Gastrocnemius medialis (tissue), 4 donors: Measurements from ENCODE around the gene CRYGA. TPM values are rescaled to one million over a fixed set of nuclear protein-coding genes. Genes with fewer than 3 reads are reported as not detected.

Experiments used
- ATAC-seq, 2 donors: fragments of 150-250 bp; one replicate each; pipeline ENCODE4 v1.9.1; 2016
- DNase-seq, 2 donors: peaks; one replicate each; pipeline ENCODE4 v3.0.0-alpha.2; 2019
- H3K27ac ChIP-seq, 4 donors: fragments of 200-600 bp; sonication (generic); 1 replicate in 1 of 4; 2 replicates in 3 of 4; pipeline ENCODE4 v1.5.1; 2016 to 2018; ENCODE audit warnings: mild to moderate bottlenecking in 2 of 4, moderate library complexity in 1 of 4
- H3K27me3 ChIP-seq, 3 donors: fragments of 200-600 bp; sonication (generic) in 2 of 3; 1 replicate in 1 of 3; 2 replicates in 2 of 3; pipeline versions ENCODE4 v1.5.1 to v1.6.0; 2016 to 2019; ENCODE audit warnings: mild to moderate bottlenecking in 1 of 3, moderate library complexity in 1 of 3
- H3K36me3 ChIP-seq, 2 donors: fragments of 200-600 bp; sonication (generic) in 1 of 2; one replicate each; pipeline ENCODE4 v1.5.1; 2017 to 2018
- H3K4me1 ChIP-seq, 2 donors: fragments of 200-600 bp; sonication (generic) in 1 of 2; one replicate each; pipeline ENCODE4 v1.5.1; 2016 to 2017; ENCODE audit warnings: mild to moderate bottlenecking in 2 of 2
- H3K4me3 ChIP-seq, 4 donors: fragments of 200-600 bp; sonication (generic) in 3 of 4; 1 replicate in 1 of 4; 2 replicates in 3 of 4; pipeline ENCODE4 v1.5.1; 2016 to 2019; ENCODE audit warnings: mild to moderate bottlenecking in 2 of 4
- H3K9me3 ChIP-seq, 3 donors: fragments of 200-600 bp; sonication (generic) in 2 of 3; 1 replicate in 1 of 3; 2 replicates in 2 of 3; pipeline ENCODE4 v1.5.1; 2016 to 2019
- POLR2A ChIP-seq, 2 donors: fragments of 450-650 bp; IDR thresholded peaks; one replicate each; pipeline ENCODE4 v1.6.1; 2017; ENCODE audit warnings: antibody characterized with exemption in 2 of 2, mild to moderate bottlenecking in 2 of 2, moderate library complexity in 2 of 2
- in situ Hi-C, 4 donors: fragments of 200-750 bp; cut with MboI; loops; one replicate each; pipeline versions ENCODE4 v1.15.0 to v1.8.0; 2017; ENCODE audit warnings: low sequenced_read_pairs in 4 of 4
- intact Hi-C: fragments of 100-400 bp; cut with DNase I; formaldehyde crosslinking; loops from one replicate; pipeline ENCODE4 v1.15.1; 2023; ENCODE audit warnings: low total_unique reads
- total RNA-seq, 4 donors: library from RNA; depleted of rRNA; stranded (reverse); fragments of >200 nt; gene quantifications; one replicate each; pipeline versions ENCODE4 v1.1.0 to v1.2.3, GENCODE V29; 2016
- TF ChIP-seq, protein P1 (sequence below), 5 experiments: fragments of 450-650 bp in 3 of 5; fragments of 200-600 bp in 2 of 5; sonication (generic) in 2 of 5; IDR thresholded peaks in 4 of 5; conservative IDR thresholded peaks in 1 of 5; 1 replicate in 4 of 5; 2 replicates in 1 of 5; pipeline ENCODE4 v1.5.1; 2016 to 2019; ENCODE audit warnings: antibody characterized with exemption in 5 of 5, mild to moderate bottlenecking in 3 of 5, moderate library complexity in 3 of 5

CRYGA gene
- total RNA-seq, 4 donors from 2014 or later: not detected

DNA sequence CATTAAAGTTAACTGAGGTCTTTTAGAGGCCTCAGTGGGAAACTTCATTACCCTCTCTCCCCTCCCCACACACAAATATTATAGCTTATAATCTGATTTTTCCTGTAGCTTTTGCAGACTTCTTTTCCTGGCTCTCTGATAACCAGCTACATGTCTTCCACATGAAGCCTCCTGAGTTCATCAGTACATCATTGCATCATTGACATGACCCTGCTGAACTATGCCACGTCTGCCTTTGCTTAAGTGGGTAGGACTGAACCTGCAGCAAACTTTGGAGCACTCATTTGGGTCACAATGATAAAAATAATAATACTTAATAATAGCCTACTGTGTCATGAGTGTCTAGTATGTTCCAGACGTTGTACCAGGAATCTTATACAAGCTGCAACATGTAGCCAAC lies 7.0 kb downstream of the CRYGA start:
- Histone ChIP-seq H3K4me1 (no peaks in the 10 kb centered on the region), H3K27ac (no peak overlapping the region), H3K9me3 (no peaks in the 10 kb centered on the region), H3K36me3 (no peaks in the 10 kb centered on the region), H3K27me3 (no peaks in the 10 kb centered on the region), H3K4me3 (no peak overlapping the region)
- DNase-seq (no peak), ATAC-seq (no peak)
- intact Hi-C loops: no loop called here
- in situ Hi-C loops: no loop called here
- TF ChIP-seq POLR2A (IDR thresholded peaks at IDR 0.05): no peak
- TF ChIP-seq, protein P1, sequence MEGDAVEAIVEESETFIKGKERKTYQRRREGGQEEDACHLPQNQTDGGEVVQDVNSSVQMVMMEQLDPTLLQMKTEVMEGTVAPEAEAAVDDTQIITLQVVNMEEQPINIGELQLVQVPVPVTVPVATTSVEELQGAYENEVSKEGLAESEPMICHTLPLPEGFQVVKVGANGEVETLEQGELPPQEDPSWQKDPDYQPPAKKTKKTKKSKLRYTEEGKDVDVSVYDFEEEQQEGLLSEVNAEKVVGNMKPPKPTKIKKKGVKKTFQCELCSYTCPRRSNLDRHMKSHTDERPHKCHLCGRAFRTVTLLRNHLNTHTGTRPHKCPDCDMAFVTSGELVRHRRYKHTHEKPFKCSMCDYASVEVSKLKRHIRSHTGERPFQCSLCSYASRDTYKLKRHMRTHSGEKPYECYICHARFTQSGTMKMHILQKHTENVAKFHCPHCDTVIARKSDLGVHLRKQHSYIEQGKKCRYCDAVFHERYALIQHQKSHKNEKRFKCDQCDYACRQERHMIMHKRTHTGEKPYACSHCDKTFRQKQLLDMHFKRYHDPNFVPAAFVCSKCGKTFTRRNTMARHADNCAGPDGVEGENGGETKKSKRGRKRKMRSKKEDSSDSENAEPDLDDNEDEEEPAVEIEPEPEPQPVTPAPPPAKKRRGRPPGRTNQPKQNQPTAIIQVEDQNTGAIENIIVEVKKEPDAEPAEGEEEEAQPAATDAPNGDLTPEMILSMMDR (IDR thresholded peaks at IDR 0.05 in 4 of 5, conservative IDR thresholded peaks at IDR 0.05 in 1 of 5): no peak

- H3K27me3 ChIP-seq: no peaks in the 10 kb centered on the region
- TF ChIP-seq POLR2A (IDR thresholded peaks at IDR 0.05): no peak
- TF ChIP-seq, protein P1 (IDR thresholded peaks at IDR 0.05 in 4 of 5, conservative IDR thresholded peaks at IDR 0.05 in 1 of 5): no peak
- H3K4me3 ChIP-seq: no peak overlapping the region
- in situ Hi-C loops (no loop called here), intact Hi-C loops (no loop called here)
- DNase-seq (no peak), ATAC-seq (no peak)
- H3K9me3 ChIP-seq: no peaks in the 10 kb centered on the region
- H3K27ac ChIP-seq: no peak overlapping the region
- H3K36me3 ChIP-seq: no peaks in the 10 kb centered on the region
- no peaks in the 10 kb centered on the region for H3K4me1 ChIP-seq
These were observed 10.2 kb downstream of the CRYGA start for GRCh38 chr2:208153156-208153555.

DNA sequence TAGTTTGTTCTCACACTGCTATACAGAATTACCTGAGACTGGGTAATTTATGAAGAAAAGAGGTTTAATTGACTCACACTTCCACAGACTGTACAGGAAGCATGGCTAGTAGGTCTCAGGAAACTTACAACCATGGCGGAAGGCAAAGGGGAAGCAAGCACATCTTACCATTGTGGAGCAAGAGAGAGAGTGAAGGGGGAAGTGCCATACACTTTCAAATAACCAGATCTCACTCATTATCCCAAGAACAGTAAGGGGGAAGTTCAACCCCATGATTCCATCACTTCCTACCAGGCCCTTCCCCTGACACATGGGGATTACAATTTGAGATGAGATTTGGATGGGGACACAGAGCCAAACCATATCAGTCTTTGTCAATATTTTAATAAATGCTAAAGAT lies 12.4 kb downstream of the CRYGA start:
- Histone ChIP-seq H3K4me1 (no peaks in the 10 kb centered on the region), H3K27ac (no peak overlapping the region), H3K4me3 (no peak overlapping the region), H3K9me3 (no peaks in the 10 kb centered on the region), H3K36me3 (no peaks in the 10 kb centered on the region), H3K27me3 (no peaks in the 10 kb centered on the region)
- DNase-seq (no peak), ATAC-seq (no peak)
- intact Hi-C loops: no loop called here
- in situ Hi-C loops: no loop called here
- TF ChIP-seq POLR2A (IDR thresholded peaks at IDR 0.05): no peak
- TF ChIP-seq, protein P1 (IDR thresholded peaks at IDR 0.05 in 4 of 5, conservative IDR thresholded peaks at IDR 0.05 in 1 of 5): no peak

- Histone ChIP-seq H3K27ac (no peak overlapping the region), H3K36me3 (no peaks in the 10 kb centered on the region), H3K27me3 (no peaks in the 10 kb centered on the region), H3K9me3 (no peaks in the 10 kb centered on the region), H3K4me1 (no peaks in the 10 kb centered on the region), H3K4me3 (no peak overlapping the region)
- TF ChIP-seq, protein P1 (IDR thresholded peaks at IDR 0.05 in 4 of 5, conservative IDR thresholded peaks at IDR 0.05 in 1 of 5): no peak
- no peak for TF ChIP-seq POLR2A (IDR thresholded peaks at IDR 0.05)
- intact Hi-C loops: no loop called here
- in situ Hi-C loops: no loop called here
- ATAC-seq: no peak
- no peak for DNase-seq
These were observed 13.3 kb downstream of the CRYGA start for GRCh38 chr2:208150094-208150493.

GRCh38 chr2:208148803-208149202 lies 14.6 kb downstream of the CRYGA start:
- no peak overlapping the region for H3K27ac ChIP-seq
- ATAC-seq: no peak
- no peaks in the 10 kb centered on the region for H3K36me3 ChIP-seq
- DNase-seq: no peak
- H3K4me3 ChIP-seq: no peak overlapping the region
- H3K4me1 ChIP-seq: no peaks in the 10 kb centered on the region
- no peaks in the 10 kb centered on the region for H3K9me3 ChIP-seq
- H3K27me3 ChIP-seq: no peaks in the 10 kb centered on the region
- in situ Hi-C loops: no loop called here
- TF ChIP-seq POLR2A (IDR thresholded peaks at IDR 0.05): no peak
- intact Hi-C loops: no loop called here
